Dermis blood vessel endothelial cell (primary cell): ENCODE measurements around the gene ITLN2. TPM values are rescaled to one million over a fixed set of nuclear protein-coding genes. Genes with fewer than 3 reads are reported as not detected.
"Not testable (repeated sequence)": the region's sequence is repeated elsewhere in the genome, so short reads cannot be mapped to it uniquely, and the experiment has no call there.

Experiments
- DNase-seq: peaks from one replicate; pipeline ENCODE4 v3.0.0; 2010
- total RNA-seq: library from RNA; depleted of rRNA; stranded (reverse); fragments of >200 nt; gene quantifications from 2 replicates; pipeline ENCODE4 v1.2.3, GENCODE V29; 2014

ITLN2 gene
- total RNA-seq, 1 donor from 2014 or later = not detected

DNA sequence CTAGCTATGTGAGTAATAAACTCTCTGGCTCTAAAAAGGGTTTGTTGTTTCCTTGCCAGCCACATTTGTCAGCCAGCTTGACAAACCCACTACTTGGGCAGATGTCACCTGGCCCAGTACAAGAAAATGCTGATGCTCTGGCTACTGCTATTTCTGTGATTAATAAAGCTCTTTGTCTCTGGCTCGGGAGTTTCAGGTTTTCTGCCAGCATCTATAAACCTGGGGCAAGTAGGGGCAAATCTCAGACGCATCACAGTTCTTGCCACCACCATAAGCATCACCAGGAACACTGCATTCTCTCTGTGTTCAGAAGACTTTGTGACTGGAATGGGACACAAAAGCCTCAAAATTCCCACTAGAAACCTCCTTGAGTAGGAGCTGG lies 2.5 kb downstream of the ITLN2 start:
- no peak for DNase-seq

DNA sequence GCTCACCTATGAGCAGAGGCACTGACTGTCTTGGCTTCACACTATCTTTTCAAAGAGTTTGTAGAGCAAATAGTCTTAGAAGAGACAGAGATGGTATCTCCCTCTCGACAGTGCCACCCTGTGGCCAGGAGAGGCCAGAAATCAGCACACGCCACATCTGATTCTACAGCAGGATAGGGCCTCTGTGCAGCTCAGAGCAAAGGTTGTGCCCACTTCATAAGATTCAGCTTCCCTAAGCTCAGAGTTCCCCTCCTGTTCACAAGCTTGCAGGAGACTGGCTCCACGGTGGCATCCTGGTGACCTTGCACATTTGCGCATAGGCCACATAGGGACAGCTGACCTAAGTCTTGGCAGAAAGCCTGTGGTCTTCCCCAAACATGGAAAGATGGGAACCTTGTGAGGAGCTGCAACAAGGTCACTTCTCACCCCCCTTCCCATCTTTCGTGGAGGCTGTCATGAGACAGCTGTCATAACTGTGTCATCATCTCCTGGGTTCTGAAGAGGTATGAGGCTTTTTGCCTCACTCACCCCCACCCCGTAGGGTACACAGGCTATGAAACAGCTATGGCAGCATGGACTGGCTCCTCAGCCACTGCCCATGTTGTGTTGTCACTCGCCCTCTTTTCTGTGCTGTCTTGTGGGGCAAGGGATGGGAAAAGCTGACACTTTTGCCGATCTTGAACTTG lies 3.0 kb downstream of the ITLN2 start:
- peak; percentile 69 for DNase-seq

GRCh38 chr1:160950657-160951056 lies 4.0 kb downstream of the ITLN2 start:
- DNase-seq = no peak

DNA sequence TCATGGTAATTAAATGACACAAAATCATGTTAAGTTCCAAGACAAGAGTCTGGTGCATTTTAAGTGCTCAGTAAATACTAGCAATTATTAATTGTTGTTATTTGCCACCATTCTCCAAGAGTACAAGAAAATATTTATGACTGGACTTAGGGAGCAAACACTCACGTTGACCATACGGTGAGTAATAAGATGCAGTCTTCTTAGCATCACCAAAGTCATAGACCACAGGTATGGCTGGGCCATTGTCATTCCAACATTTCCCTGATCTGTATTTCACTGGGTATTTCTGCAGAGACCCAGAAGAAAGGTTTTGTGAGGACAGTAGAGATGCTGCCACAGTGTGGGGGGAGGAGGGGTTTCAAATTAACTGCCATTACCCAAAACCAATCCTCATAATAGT lies 4.7 kb downstream of the ITLN2 start:
- DNase-seq = no peak

- DNase-seq = not testable (repeated sequence)
Observed at GRCh38 chr1:160949216-160949880, 5.3 kb downstream of the ITLN2 start.

DNA sequence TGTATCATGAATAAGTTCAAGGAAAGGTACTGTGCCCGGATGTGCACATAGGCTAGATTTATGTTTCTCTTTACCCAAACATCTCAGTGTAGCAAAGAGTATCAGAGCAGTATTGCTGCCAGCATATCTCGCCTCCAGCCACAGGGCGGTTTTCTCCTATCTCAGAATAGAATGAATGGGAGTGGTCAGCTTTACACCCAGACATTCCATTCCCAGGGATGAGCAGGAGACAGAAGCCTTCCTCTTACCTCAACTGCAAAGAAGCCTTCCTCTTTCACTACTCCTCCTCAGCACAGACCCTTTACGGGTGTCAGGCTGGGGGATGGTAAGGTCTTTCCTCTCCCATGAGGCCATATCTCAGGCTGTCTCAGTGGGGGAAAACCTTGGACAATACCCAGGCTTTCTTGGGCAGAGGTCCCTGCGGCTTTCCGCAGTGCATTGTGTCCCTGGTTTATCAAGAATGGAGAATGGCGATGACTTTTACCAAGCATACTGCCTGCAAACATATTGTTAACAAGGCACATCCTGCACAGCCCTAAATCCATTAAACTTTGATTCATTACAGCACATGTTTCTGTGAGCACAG lies 7.3 kb downstream of the ITLN2 start:
- DNase-seq = not testable (repeated sequence)

DNA sequence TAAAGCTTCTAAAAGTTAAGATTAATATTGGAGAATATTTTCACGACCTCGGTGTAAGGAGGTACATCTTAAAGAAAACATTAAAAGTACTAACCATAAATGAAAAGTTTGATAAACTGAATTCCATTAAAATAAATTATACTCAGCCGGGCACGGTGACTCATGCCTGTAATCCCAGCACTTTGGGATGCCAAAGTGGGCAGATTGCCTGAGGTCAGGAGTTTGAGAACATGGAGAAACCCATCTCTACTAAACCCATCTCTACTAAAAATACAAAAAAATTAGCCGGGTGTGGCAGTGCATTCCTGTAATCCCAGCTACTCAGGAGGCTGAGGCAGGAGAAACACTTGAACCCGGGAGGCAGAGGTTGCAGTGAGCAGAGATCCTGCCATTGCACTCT lies 8.7 kb downstream of the ITLN2 start:
- DNase-seq = not testable (repeated sequence)

DNA sequence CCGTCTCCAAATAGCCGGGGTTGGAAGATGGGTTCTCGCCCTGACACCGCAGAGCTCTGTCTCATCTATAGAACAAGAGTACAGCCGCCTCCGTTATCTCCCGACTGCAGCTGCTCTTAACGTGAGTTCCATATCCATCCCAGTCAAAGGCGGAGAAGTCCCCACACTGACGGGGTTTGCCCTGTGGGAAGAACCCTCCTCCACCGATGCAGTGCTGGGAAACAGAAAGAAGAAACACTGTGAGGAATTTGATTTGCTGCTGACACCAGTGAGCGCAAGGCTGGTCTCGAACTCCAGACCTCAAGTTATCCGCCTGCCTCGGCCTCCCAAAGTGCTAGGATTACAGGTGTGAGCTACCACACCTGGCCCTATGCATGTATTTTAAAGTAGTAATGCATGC lies 9.5 kb downstream of the ITLN2 start:
- no peak for DNase-seq

DNA sequence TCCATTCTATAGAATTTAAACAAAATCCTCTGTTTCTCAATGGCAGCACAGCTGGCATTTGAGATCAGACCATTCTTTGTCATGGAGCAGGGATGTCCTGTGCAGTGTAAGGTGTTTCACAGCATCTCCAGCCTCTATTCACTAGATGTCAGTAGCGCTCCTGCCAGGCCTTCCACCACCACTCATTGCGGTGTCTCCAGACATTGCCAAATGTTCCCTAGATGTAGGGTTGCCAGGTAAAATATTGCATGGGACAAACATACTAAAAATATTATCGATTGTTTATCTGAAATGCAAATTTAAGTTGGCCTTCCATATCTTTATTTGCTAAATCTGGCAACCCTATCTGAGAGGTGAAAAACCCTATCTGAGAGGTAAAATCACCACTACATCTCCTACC lies 11.7 kb downstream of the ITLN2 start:
- peak; percentile 34 for DNase-seq

DNA sequence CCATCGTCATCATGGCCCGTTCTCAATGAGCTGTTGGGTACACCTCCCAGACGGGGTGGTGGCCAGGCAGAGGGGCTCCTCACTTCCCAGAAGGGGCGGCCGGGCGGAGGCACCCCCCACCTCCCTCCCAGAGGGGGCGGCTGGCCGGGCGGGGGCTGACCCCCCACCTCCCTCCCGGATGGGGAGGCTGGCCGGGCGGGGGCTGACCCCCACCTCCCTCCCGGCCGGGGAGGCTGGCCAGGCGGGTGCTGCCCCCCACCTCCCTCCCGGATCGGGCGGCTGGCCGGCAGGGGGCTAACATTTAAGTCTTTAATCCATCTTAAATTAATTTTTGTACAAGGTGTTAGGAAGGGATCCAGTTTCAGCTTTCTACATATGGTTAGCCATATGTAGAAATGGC lies 17.9 kb downstream of the ITLN2 start:
- not testable (repeated sequence) for DNase-seq

DNA sequence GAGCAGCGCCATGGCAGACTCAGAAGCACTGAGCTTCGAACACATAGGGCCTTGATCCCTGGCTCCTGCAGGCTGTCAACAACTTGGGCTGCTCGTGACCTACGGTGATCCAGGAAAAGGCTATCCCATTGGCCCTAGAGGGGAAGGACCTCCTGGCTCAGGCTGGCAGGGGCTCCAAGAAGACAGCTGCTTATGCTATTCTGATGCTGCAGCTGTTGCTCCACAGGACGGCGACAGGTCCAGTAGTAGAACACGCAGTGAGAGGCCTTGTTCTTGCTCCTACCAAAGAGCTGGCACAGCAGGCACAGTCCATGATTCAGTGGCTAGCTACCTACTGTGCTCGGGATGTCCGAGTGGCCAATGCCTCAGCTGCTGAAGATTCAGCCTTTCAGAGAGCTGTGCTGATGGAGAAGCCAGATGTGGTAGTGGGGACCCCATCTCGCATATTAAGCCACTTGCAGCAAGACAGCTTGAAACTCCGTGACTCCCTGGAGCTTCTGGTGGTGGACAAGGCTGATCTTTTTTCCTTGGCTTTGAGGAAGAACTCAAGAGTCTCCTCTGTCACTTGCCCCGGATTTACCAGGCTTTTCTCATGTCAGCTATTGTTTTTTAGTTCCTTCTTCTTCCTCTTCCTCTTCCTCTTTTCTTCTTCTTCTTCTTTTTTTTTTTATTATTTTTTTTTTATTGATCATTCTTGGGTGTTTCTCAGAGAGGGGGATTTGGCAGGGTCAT lies 18.9 kb downstream of the ITLN2 start:
- no peak for DNase-seq

DNA sequence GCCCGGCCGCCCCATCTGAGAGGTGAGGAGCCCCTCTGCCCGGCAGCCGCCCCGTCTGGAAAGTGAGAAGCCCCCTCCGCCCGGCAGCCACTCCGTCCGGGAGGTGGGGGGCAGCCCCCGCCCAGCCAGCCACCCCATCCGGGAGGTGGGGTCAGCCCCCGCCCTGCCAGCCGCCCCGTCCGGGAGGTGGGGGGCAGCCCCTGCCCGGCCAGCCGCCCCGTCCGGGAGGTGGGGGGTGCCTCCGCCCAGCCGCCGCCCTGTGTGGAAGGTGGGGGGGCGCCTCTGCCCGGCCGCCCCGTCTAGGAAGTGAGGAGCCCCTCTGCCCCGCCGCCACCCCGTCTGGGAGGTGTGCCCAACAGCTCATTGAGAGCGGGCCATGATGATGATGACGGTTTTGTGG lies 21.3 kb downstream of the ITLN2 start:
- DNase-seq = not testable (repeated sequence)

DNA sequence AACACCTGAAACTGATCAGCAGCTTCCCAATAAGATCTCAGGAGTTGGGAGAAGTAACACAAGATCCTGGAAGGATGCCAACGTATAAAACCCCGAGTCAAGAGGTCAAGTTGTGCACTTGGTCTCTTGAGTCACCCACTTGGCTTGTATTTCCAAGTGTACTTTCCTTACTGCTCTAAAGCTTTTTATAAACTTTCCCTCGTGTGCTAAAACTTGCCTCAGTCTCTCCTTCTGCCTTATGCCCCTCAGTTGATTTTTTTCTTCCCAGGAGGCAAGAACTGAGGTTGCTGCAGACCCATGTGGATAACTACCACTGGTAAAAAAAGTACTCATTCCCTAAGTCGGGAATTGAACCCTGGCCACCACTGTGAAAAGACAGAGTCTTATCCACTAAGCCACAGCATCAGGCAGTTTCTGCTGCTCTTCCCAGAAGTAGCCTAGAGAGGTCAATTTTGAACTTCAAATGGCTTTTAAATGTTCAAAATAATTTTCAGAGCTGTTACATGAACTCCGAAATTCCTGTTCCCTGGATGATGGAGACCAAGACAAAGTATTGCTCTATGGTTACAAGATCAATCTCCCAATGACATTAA lies 28.9 kb downstream of the ITLN2 start:
- DNase-seq = no peak

DNA sequence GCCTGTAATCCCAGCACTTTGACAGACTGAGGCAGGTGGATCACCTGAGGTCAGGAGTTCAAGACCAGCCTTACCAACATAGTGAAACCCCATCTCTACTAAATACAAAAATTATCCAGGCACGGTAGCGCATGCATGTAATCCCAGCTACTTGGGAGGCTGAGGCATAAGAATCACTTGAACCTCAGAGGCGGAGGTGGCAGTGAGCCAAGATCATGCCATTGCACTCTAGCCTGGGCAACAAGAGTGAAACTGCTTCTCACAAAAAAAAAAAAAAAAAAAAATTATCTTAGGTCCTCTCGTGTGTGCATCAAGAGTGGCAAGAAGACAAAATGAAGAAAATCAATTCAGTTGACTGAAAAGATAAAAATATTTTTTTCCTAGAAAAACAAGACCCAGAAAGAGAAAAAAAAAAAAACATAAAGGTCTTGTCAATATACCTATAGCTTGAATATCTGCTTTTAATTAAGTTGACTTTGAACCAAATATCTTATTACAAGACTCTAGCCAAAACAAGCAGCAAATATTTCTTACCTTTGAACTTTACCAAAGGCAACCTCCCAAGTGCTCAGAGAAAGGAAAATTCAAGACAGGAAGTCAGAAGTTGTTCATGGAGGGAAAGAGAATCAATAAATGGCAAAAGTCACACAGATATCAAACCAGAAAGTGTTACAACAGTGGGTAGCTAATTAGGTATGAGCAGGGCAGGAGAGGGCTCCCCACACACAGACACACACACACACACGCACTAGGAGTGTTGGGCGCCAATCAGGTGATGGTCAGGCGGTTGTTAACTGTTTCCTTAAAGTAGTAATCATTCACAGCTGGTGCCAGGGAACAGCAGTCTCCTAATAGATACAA lies 29.6 kb downstream of the ITLN2 start:
- no peak for DNase-seq

DNA sequence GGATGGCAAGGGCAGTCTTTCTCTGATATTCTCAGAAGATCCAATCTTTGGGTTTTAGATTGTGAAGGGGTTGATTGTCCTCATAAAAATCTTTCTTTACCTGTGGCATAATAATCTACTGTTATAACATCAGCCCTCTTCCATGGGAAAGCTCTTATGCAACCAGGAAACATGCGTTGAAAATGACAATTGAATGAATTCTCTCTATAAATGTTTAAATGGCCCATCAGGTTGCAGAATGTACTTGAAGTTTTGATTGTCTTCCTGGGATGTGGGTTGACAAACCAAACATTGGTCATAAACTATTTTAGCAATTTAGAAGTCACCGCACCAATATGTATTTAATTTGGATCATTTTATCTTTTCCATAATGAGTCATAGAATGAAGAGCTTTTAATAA lies 37.9 kb downstream of the ITLN2 start:
- no peak for DNase-seq

GRCh38 chr1:160913229-160913628 lies 41.4 kb downstream of the ITLN2 start:
- DNase-seq = not testable (repeated sequence)

- DNase-seq = no peak
Observed at GRCh38 chr1:160911925-160912324, 42.7 kb downstream of the ITLN2 start.

DNA sequence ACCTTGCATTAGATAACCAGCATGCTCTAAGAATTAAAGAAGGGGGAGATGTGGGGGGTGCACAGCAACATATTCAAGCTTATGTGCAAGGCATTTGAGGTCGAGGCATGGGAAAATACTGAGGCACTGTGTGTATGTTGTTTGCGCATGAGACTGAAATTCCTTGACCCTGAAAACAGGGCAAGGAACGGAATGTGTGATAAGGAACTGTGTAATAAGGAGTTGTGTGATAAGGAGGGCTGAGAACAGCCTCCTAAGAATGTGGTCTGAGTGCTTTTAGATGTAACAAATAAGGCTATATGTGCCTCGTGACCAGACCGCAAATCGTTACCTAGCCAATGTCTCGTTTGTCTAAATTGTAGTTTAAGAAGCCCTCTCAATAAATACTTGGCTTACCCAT lies 43.2 kb downstream of the ITLN2 start:
- DNase-seq = no peak

DNA sequence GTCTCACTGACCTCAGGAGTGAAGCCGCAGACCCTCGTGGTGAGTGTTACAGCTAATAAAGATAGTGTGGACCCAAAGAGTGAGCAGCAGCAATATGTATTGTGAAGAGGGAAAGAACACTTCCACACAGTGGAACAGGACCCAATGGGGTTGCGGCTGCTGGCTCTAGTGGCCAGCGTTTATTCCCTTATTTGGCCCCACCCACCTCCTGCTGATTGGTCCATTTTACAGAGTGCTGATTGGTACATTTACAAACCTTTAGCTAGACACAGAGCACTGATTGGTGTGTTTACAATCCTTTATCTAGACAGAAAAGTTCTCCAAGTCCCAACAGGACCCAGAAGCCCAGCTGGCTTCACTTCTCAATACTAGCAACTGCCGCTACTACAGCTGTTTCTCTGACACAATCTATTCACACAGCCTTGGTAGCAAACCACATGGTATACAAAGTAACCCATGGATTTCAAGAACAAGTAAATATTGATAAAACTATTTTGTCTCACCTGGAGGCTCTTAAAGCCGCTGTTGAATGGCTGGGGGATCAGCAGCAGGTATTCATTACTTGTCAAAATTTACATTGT lies 44.3 kb downstream of the ITLN2 start:
- no peak for DNase-seq

DNA sequence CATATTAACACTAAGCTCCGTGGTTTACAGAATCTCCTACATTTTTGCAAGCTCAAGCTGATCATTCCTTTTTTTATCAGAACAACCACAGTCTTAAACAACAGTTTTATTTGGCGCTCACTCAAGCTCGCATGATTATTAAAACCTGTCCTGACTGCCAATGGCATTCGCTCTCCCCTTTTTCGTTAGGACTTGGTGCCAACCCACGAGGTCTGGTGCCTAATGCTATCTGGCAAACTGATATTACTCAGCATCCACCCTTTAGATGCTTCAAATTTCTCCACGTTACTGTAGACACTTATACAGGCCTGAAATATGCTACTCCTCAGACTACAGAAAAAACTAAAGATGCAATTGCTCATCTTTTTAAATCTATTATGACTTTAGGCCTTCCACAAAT lies 46.6 kb downstream of the ITLN2 start:
- no peak for DNase-seq

DNA sequence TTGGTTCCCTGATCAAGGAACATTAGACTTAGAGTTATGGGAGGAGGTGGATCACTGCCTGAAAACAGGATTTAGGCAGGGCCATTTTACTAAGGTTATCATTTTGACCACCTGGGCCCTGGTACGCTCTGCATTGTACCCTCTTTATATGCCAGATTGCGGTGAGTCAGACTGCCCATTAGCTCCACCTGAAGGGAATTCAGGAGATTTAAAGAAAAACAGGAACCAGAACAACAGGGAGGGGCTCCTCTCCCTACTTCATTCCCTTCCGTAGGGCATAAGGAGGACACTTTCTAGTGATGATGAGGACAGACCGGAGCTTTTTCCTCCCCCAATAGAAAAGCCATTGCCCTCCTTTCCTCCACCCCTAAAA lies 49.0 kb downstream of the ITLN2 start:
- no peak for DNase-seq
